ENCODE data around the gene CASP9. TPM values are rescaled to one million over a fixed set of nuclear protein-coding genes. Genes with fewer than 3 reads are reported as not detected.

CASP9 gene
- total RNA-seq, 4 donors from 2014 or later, result 8.8 to 22.6 (median 15.5) TPM

- no peak for TF ChIP-seq POLR2A (IDR thresholded peaks at IDR 0.05)
- TF ChIP-seq CTCF (IDR thresholded peaks at IDR 0.05), result no peak
- intact Hi-C loops (cut with DNase I), result no loop called here
- DNase-seq, result no peak
- no peaks in the 10 kb centered on the region for H3K27me3 ChIP-seq
- WGBS, 2 donors, result 81 to 88% methylated on average over 2 of the region's 2 CpGs
- peaks cover 7 to 97% (median 15%) of the 10 kb centered on the region in 3 donors for H3K36me3 ChIP-seq
- no peak overlapping the region for H3K4me3 ChIP-seq
- no peaks in the 10 kb centered on the region for H3K4me1 ChIP-seq
- H3K27ac ChIP-seq, result no peak overlapping the region
- no peaks in the 10 kb centered on the region for H3K9me3 ChIP-seq
These were observed 22.6 kb upstream of the CASP9 start for GRCh38 chr1:15546641-15547040.

DNA sequence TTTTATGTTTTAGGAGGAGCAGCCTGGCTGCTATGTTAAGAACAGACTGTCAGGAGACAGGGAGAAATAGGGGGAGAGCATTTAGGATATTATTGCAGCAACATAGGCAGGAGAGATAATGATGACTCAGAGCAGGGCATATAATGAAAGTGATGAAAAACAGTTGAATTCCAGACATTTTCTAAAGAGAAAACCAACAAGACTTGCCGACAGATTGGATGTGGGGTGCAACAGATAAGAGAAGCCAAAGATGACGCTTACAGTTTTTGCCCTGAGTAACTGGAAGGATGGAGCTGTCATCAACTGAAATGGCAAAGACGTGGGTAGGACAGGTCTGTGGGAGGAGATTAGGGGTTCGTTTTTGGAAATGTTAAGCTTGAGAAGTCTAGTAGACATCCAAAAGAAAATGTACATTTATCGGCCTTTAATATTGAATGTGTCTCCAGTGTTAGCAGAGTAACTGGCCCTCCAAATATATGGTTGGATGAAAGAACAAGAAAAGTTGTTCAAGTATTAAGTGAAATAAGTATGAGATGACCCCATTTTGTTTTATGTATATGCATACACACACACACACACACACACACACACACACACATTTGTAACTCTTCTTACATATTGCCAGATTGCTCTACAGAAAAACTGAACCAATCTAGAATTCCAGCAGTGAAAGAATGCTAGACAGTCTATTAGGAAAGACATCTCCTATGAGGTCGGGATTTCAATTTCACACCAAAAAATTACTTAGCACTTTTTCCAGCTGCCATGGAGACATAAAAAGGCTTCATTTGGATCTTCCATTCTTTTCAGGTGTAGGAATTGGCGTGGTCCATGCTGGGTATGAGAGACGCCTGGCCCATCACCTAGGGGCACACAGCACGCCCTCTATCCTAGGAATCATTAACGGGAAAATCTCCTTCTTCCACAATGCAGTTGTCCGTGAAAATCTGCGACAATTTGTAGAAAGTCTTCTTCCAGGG is 19.9 kb upstream of the CASP9 start:
- intact Hi-C loops (cut with DNase I), result no loop called here
- DNase-seq, result no peak
- H3K4me3 ChIP-seq, result no peak overlapping the region
- no peaks in the 10 kb centered on the region for H3K27me3 ChIP-seq
- no peak overlapping the region for H3K27ac ChIP-seq
- TF ChIP-seq POLR2A (IDR thresholded peaks at IDR 0.05), result no peak
- TF ChIP-seq CTCF (IDR thresholded peaks at IDR 0.05), result no peak
- 91% methylated on average over 12 of the region's 12 CpGs for WGBS, 2 donors
- H3K36me3 ChIP-seq, result peaks cover 7 to 100% (median 25%) of the 10 kb centered on the region in 3 donors
- H3K9me3 ChIP-seq, result no peaks in the 10 kb centered on the region
- H3K4me1 ChIP-seq, result peaks cover 0 to under 1% (median 0%) of the 10 kb centered on the region in 3 donors

DNA sequence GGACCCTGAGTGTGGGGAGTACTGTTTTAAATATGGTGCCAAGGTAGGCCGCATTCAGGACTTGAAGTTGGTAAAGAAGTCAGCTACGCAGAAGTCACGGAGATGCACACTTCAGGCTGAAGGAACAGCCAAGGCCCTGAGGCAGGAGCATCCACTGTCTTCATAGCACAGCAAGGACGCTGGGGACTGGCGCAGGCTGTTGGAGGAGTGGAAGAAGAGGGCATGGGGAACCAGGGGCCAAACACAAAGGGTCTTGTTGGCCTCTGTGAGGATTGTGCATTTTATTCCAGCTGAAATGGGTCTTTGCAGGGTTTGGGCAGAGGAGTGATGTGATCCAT is 19.2 kb upstream of the CASP9 start:
- WGBS, 2 donors, result 92 to 95% methylated on average over 5 of the region's 5 CpGs
- intact Hi-C loops (cut with DNase I), result no loop called here
- DNase-seq, result no peak
- TF ChIP-seq CTCF (IDR thresholded peaks at IDR 0.05) (no peak), POLR2A (IDR thresholded peaks at IDR 0.05) (no peak)
- Histone ChIP-seq H3K27me3 (no peaks in the 10 kb centered on the region), H3K9me3 (no peaks in the 10 kb centered on the region), H3K4me3 (no peak overlapping the region), H3K4me1 (peaks cover 0 to 6% (median 0%) of the 10 kb centered on the region in 3 donors), H3K27ac (no peak overlapping the region), H3K36me3 (peaks cover 7 to 100% (median 25%) of the 10 kb centered on the region in 3 donors)

GRCh38 chr1:15542388-15543250 is 18.6 kb upstream of the CASP9 start:
- intact Hi-C loops (cut with DNase I), result no loop called here
- Histone ChIP-seq H3K4me1 (peaks cover 0 to 6% (median 0%) of the 10 kb centered on the region in 3 donors), H3K27ac (no peak overlapping the region), H3K36me3 (peaks cover 4 to 100% (median 21%) of the 10 kb centered on the region in 3 donors), H3K9me3 (no peaks in the 10 kb centered on the region), H3K27me3 (no peaks in the 10 kb centered on the region), H3K4me3 (no peak overlapping the region)
- WGBS, 2 donors, result 98% methylated on average over 4 to 5 of the region's 7 CpGs
- no peak for TF ChIP-seq CTCF (IDR thresholded peaks at IDR 0.05)
- TF ChIP-seq POLR2A (IDR thresholded peaks at IDR 0.05), result no peak
- DNase-seq, result no peak
